WTC11 (cell line): ENCODE measurements around the gene SHANK2. TPM values are rescaled to one million over a fixed set of nuclear protein-coding genes. Genes with fewer than 3 reads are reported as not detected.
A peak's percentile ranks its signal among the peaks of the same experiment; 100 is the strongest.

Experiments used
- ATAC-seq: fragments of 200-7000 bp; cut with Tn5 transposase; 2 replicates; pipeline ENCODE4 v1.10.0; 2021; ENCODE audit warnings: mild to moderate bottlenecking, moderate library complexity
- CTCF ChIA-PET: fragments of 300-600 bp; sonication (Branson Sonifier 250); formaldehyde crosslinking; loops from one replicate; lab custom pipeline; 2021; ENCODE audit warnings: antibody characterized with exemption; lab: Charles Lee
- POLR2A ChIA-PET: fragments of 350-600 bp; sonication (Branson Sonifier 250); formaldehyde crosslinking; loops from one replicate; lab custom pipeline; 2021; ENCODE audit warnings: antibody characterized with exemption; lab: Charles Lee
- DNase-seq: peaks from one replicate; pipeline ENCODE4 v3.0.0; 2021; ENCODE audit warnings: low spot score
- H3K27ac Mint-ChIP-seq: 2 replicates; pipeline ENCODE4 v1.8.0; 2021; ENCODE audit warnings: mixed read lengths
- H3K27me3 Mint-ChIP-seq: 2 replicates; pipeline ENCODE4 v1.8.0; 2021; ENCODE audit warnings: low read depth, mild to moderate bottlenecking, moderate library complexity, mixed read lengths
- H3K36me3 Mint-ChIP-seq: 2 replicates; pipeline ENCODE4 v1.8.0; 2021; ENCODE audit warnings: mixed read lengths
- H3K4me1 Mint-ChIP-seq: 2 replicates; pipeline ENCODE4 v1.8.0; 2022; ENCODE audit warnings: mixed read lengths
- H3K4me3 Mint-ChIP-seq: 2 replicates; pipeline ENCODE4 v1.8.0; 2021; ENCODE audit warnings: mild to moderate bottlenecking, moderate library complexity, mixed read lengths
- H3K9me3 Mint-ChIP-seq: 2 replicates; pipeline ENCODE4 v1.8.0; 2021; ENCODE audit warnings: mixed read lengths
- AFF4 ChIP-seq: sonication (generic); formaldehyde crosslinking; IDR thresholded peaks from 2 replicates; pipeline ENCODE4 v1.8.1; 2023; ENCODE audit warnings: mild to moderate bottlenecking, missing genetic modification reagents, borderline replicate concordance
- ATF2 ChIP-seq: sonication (generic); formaldehyde crosslinking; IDR thresholded peaks from 2 replicates; pipeline ENCODE4 v1.8.1; 2022; ENCODE audit warnings: low read depth, missing genetic modification reagents, borderline replicate concordance
- IRF1 ChIP-seq: sonication (generic); formaldehyde crosslinking; IDR thresholded peaks from 2 replicates; pipeline ENCODE4 v1.8.0; 2023; ENCODE audit warnings: missing genetic modification reagents
- NFE2L1 ChIP-seq: sonication (generic); formaldehyde crosslinking; IDR thresholded peaks from 2 replicates; pipeline ENCODE4 v1.8.1; 2023; ENCODE audit warnings: missing genetic modification reagents
- TEAD4 ChIP-seq: sonication (generic); formaldehyde crosslinking; IDR thresholded peaks from 2 replicates; pipeline ENCODE4 v1.8.0; 2022; ENCODE audit warnings: mild to moderate bottlenecking, missing genetic modification reagents
- USF2 ChIP-seq: sonication (generic); formaldehyde crosslinking; IDR thresholded peaks from 2 replicates; pipeline ENCODE4 v1.8.1; 2023; ENCODE audit warnings: mild to moderate bottlenecking, missing genetic modification reagents, moderate library complexity
- ZNF232 ChIP-seq: sonication (generic); formaldehyde crosslinking; IDR thresholded peaks from 2 replicates; pipeline ENCODE4 v1.8.0; 2022; ENCODE audit warnings: mild to moderate bottlenecking, missing genetic modification reagents
- ZNF263 ChIP-seq: sonication (generic); formaldehyde crosslinking; IDR thresholded peaks from 2 replicates; pipeline ENCODE4 v1.8.1; 2022; ENCODE audit warnings: low read depth, mild to moderate bottlenecking, moderate library complexity, missing genetic modification reagents
- ZNF281 ChIP-seq: sonication (generic); formaldehyde crosslinking; IDR thresholded peaks from 2 replicates; pipeline ENCODE4 v1.8.0; 2023; ENCODE audit warnings: mild to moderate bottlenecking, missing genetic modification reagents
- ZNF416 ChIP-seq: fragments of 250-450 bp; sonication (Bioruptor Pico); IDR thresholded peaks from 2 replicates; pipeline ENCODE4 v1.9.0; 2021; ENCODE audit warnings: mild to moderate bottlenecking, inconsistent platforms
- ZSCAN18 ChIP-seq: fragments of 250-450 bp; sonication (Bioruptor Pico); IDR thresholded peaks from 2 replicates; pipeline ENCODE4 v2.1.2; 2022; ENCODE audit warnings: mild to moderate bottlenecking, moderate library complexity
- total RNA-seq: library from RNA; stranded (reverse); gene quantifications from 3 replicates; pipeline ENCODE4 v1.2.3, GENCODE V29; 2021

The SHANK2 gene
- total RNA-seq, 1 experiment from 2014 or later = 64.8 TPM

GRCh38 chr11:71269603-71270511 lies 17.5 kb upstream of the SHANK2 start (continued):
- TF ChIP-seq ZNF281 (CRISPR knock-in tag) = no peak
- no peak for TF ChIP-seq AFF4 (CRISPR knock-in tag)
- TF ChIP-seq ZNF232 = no peak
- TF ChIP-seq ZNF416 (CRISPR knock-in tag) = no peak
- TF ChIP-seq ZSCAN18 = no peak
- no peak for TF ChIP-seq NFE2L1 (CRISPR knock-in tag)
- TF ChIP-seq, all 79 proteins: peak for 0

- CTCF ChIA-PET = interaction anchor here (1.4 kb wide), 1 partner anchor 182 kb away, joined by 6 read pairs; no protein-coding TSS in a partner anchor
- Mint-ChIP-seq H3K9me3 (peaks cover 11% of the 10 kb centered on the region), H3K4me3 (no peak overlapping the region), H3K4me1 (peaks cover 13% of the 10 kb centered on the region), H3K36me3 (peaks cover 5% of the 10 kb centered on the region; the same call in 1 of the 2 replicates), H3K27me3 (peaks cover 14% of the 10 kb centered on the region), H3K27ac (no peak overlapping the region)
- POLR2A ChIA-PET = interaction anchor here (0.6 kb wide), 1 partner anchor 21 kb away, joined by 3 read pairs; no protein-coding TSS in a partner anchor
- ATAC-seq = no peak
- TF ChIP-seq IRF1 (CRISPR knock-in tag) (no peak), ATF2 (CRISPR knock-in tag) (no peak), ZNF263 (CRISPR knock-in tag) (peak; percentile 58; the same call in 1 of the 2 replicates), TEAD4 (no peak), USF2 (no peak)
- no peak for DNase-seq
Observed at GRCh38 chr11:71268706-71269321, 16.4 kb upstream of the SHANK2 start.
